Stimulated activated CD4-positive, alpha-beta T cell treated with anti-CD3 and anti-CD28 coated beads, TNF-alpha, amount 100 ng/mL, for 24 hours (primary cell): ENCODE data around the gene SPIN3.
"Not testable (repeated sequence)": the region's sequence is repeated elsewhere in the genome, so short reads cannot be mapped to it uniquely, and the experiment has no call there.

Experiments
- DNase-seq, 3 experiments: peaks; one replicate each; pipeline ENCODE4 v3.0.0-alpha.2; 2020; ENCODE audit warnings: low read depth in 3 of 3

Gene SPIN3

GRCh38 chrX:56995271-56995994, at the start of gene SPIN3:
TSS of gene SPIN3 (minus strand) at chrX:56995541. CDS start at chrX:56994947, 594 bp downstream.
- DNase-seq: peak; percentile 21 to 70 (median 21)

- DNase-seq: no peak
Observed at GRCh38 chrX:57044245-57044644, 48.9 kb upstream of the SPIN3 start.

GRCh38 chrX:57037265-57037664, 41.9 kb upstream of the SPIN3 start:
- not testable (repeated sequence) for DNase-seq

- no peak for DNase-seq
Observed at GRCh38 chrX:56994375-56995270, 718 bp downstream of the SPIN3 start.

GRCh38 chrX:56987741-56988140, 7.6 kb downstream of the SPIN3 start:
- DNase-seq: no peak

GRCh38 chrX:56986138-56986537, 9.2 kb downstream of the SPIN3 start:
- DNase-seq: no peak

- peak in 2 of 3 experiments; percentile 3 to 23 for DNase-seq
Observed at GRCh38 chrX:56978172-56978571, 17.2 kb downstream of the SPIN3 start.

- no peak for DNase-seq
Observed at GRCh38 chrX:56975611-56976010, 19.7 kb downstream of the SPIN3 start.

- no peak for DNase-seq
Observed at GRCh38 chrX:56974408-56974807, 20.9 kb downstream of the SPIN3 start.

- no peak for DNase-seq
Observed at GRCh38 chrX:56969559-56969958, 25.8 kb downstream of the SPIN3 start.

GRCh38 chrX:56968980-56969379, 26.4 kb downstream of the SPIN3 start:
- no peak for DNase-seq

- DNase-seq: no peak
Observed at GRCh38 chrX:56963377-56963776, 32.0 kb downstream of the SPIN3 start.

- no peak for DNase-seq
Observed at GRCh38 chrX:56947699-56948098, 47.6 kb downstream of the SPIN3 start.

- DNase-seq: not testable (repeated sequence)
Observed at GRCh38 chrX:56946201-56946600, 49.1 kb downstream of the SPIN3 start.

GRCh38 chrX:56945226-56945625, 50.1 kb downstream of the SPIN3 start:
- DNase-seq: not testable (repeated sequence)

GRCh38 chrX:56943264-56943663, 52.1 kb downstream of the SPIN3 start:
- no peak for DNase-seq
